NCI-H1092 (cell line): ENCODE results near the gene ANKS6.

Experiments
- DNase-seq: peaks from one replicate; lab custom pipeline; 2025; lab: John Stamatoyannopoulos, UW

ANKS6 gene

GRCh38 chr9:98772364-98773155 is 23.8 kb downstream of the ANKS6 start:
- no peak for DNase-seq

- DNase-seq, result no peak
These were observed 25.0 kb downstream of the ANKS6 start for GRCh38 chr9:98771209-98771874.

- no peak for DNase-seq
These were observed 25.6 kb downstream of the ANKS6 start for GRCh38 chr9:98770717-98771116.

- no peak for DNase-seq
These were observed 28.0 kb downstream of the ANKS6 start for GRCh38 chr9:98768344-98768743.

GRCh38 chr9:98767915-98768314 is 28.4 kb downstream of the ANKS6 start:
- no peak for DNase-seq

- no peak for DNase-seq
These were observed 29.2 kb downstream of the ANKS6 start for GRCh38 chr9:98767196-98767595.

- no peak for DNase-seq
These were observed 29.8 kb downstream of the ANKS6 start for GRCh38 chr9:98766586-98766985.

GRCh38 chr9:98765256-98765655 is 31.1 kb downstream of the ANKS6 start:
- DNase-seq, result no peak

- DNase-seq, result no peak
These were observed 32.2 kb downstream of the ANKS6 start for GRCh38 chr9:98763986-98764745.

GRCh38 chr9:98760231-98760630 is 36.1 kb downstream of the ANKS6 start:
- DNase-seq, result no peak

- DNase-seq, result no peak
These were observed 41.2 kb downstream of the ANKS6 start for GRCh38 chr9:98755006-98755618.

- DNase-seq, result no peak
These were observed 45.1 kb downstream of the ANKS6 start for GRCh38 chr9:98751210-98751609.

GRCh38 chr9:98750364-98751060 is 45.8 kb downstream of the ANKS6 start:
- DNase-seq, result no peak

GRCh38 chr9:98747476-98747875 is 48.9 kb downstream of the ANKS6 start:
- DNase-seq, result no peak

- DNase-seq, result no peak
These were observed 50.9 kb downstream of the ANKS6 start for GRCh38 chr9:98745470-98745869.

GRCh38 chr9:98743818-98744611 is 52.3 kb downstream of the ANKS6 start:
- no peak for DNase-seq

- no peak for DNase-seq
These were observed 53.0 kb downstream of the ANKS6 start for GRCh38 chr9:98743329-98743728.

- no peak for DNase-seq
These were observed 53.8 kb downstream of the ANKS6 start for GRCh38 chr9:98742325-98743280.

GRCh38 chr9:98740226-98740881 is 56.0 kb downstream of the ANKS6 start:
- no peak for DNase-seq
